Psoas muscle (tissue), 8 donors: ENCODE results near the gene TNFRSF1B. TPM values are rescaled to one million over a fixed set of nuclear protein-coding genes. Genes with fewer than 3 reads are reported as not detected.

Experiments
- ATAC-seq, 4 donors: fragments of 200-7000 bp; cut with Tn5 transposase; one replicate each; pipeline ENCODE4 v1.9.1; 2020; ENCODE audit warnings: moderate library complexity in 3 of 4, mild to moderate bottlenecking in 2 of 4
- DNase-seq, 2 donors: peaks; one replicate each; pipeline ENCODE4 v3.0.0-alpha.2; 2020
- H3K27ac ChIP-seq: fragments of 200-600 bp; one replicate; pipeline ENCODE4 v1.8.0; 2022
- H3K27me3 ChIP-seq, 3 donors: fragments of 200-600 bp in 1 of 3; one replicate each; pipeline versions ENCODE4 v1.6.1 to v1.8.0; 2013 to 2022; ENCODE audit warnings: low read length in 2 of 3, mild to moderate bottlenecking in 2 of 3, moderate library complexity in 1 of 3; ENCODE audit not compliant: insufficient read depth in 3 of 3
- H3K36me3 ChIP-seq, 2 donors: fragments of 200-600 bp in 1 of 2; one replicate each; pipeline versions ENCODE4 v1.6.1 to v1.8.0; 2013 to 2022; ENCODE audit warnings: low read depth in 1 of 2, mild to moderate bottlenecking in 1 of 2, moderate library complexity in 1 of 2; ENCODE audit not compliant: insufficient read depth in 1 of 2
- H3K4me1 ChIP-seq: fragments of 200-600 bp; one replicate; pipeline ENCODE4 v1.8.0; 2022
- H3K4me3 ChIP-seq: fragments of 200-600 bp; one replicate; pipeline ENCODE4 v1.8.0; 2022; ENCODE audit warnings: mild to moderate bottlenecking
- H3K9me3 ChIP-seq: fragments of 200-600 bp; one replicate; pipeline ENCODE4 v1.8.0; 2022
- CTCF ChIP-seq: fragments of 200-600 bp; IDR thresholded peaks from one replicate; pipeline ENCODE4 v1.8.0; 2022; ENCODE audit warnings: antibody characterized with exemption
- WGBS, 3 donors: extraction: QIAGEN DNeasy Blood & Tissue Kit; methylation state at CpG; one replicate each; pipeline versions ENCODE4 v1.1.6 to v1.1.7; 2013; 5-methylcytosine and 5-hydroxymethylcytosine counted together
- intact Hi-C, 2 donors: fragments of 100-400 bp; cut with DNase I; formaldehyde crosslinking; loops; one replicate each; pipeline versions ENCODE4 v1.11.0 to v1.14.2; 2022
- polyA plus RNA-seq, 3 donors: library from polyadenylated mRNA; stranded (reverse); fragments of 200-250 nt; gene quantifications; one replicate each; pipeline ENCODE4 v1.2.3, GENCODE V29; 2013
- total RNA-seq, 4 donors: library from RNA; stranded (reverse); fragmentation: NEBNext Ultra II Directional in 2 of 4; extraction: Animal tissue kit (Norgen Biotek cat#: 25700) in 2 of 4; gene quantifications; one replicate each; pipeline versions ENCODE4 v1.2.1 to v1.2.4, GENCODE V29; 2021 to 2023
- donor health status: healthy with polysubstance abuse.
- donor health status: DM: no; HTN: no; CAD: no; lungs with moderate emphysema.
- donor health status: Bipolar disorder and iron deficiency.
- donor health status: healthy.
- donor health status: DM: yes; HTN: yes; CAD: no.
- donor health status: DM: no; HTN: no; CAD: no.
- donor health status: DM: no; HTN: no; CAD: no.
- donor health status: DM: yes; HTN: yes; CAD: no.

TNFRSF1B gene
- total and polyA plus RNA-seq, 7 donors, result 5.1 to 12.8 (median 7.6) TPM

- no peak for DNase-seq
- Histone ChIP-seq H3K27ac (no peak overlapping the region), H3K4me3 (no peak overlapping the region), H3K27me3 (no peaks in the 10 kb centered on the region), H3K36me3 (peaks cover 25 to 99% of the 10 kb centered on the region in 2 donors), H3K4me1 (no peaks in the 10 kb centered on the region), H3K9me3 (no peaks in the 10 kb centered on the region)
- WGBS, 3 donors, result 88 to 98% (median 95%) methylated on average over 2 of the region's 2 CpGs
- intact Hi-C loops, result no loop called here
- ATAC-seq, result peak in 1 of 4 donors; percentile 44
- no peak for TF ChIP-seq CTCF
These were observed 89.1 kb downstream of the TNFRSF1B start for GRCh38 chr1:12255913-12256312.

DNA sequence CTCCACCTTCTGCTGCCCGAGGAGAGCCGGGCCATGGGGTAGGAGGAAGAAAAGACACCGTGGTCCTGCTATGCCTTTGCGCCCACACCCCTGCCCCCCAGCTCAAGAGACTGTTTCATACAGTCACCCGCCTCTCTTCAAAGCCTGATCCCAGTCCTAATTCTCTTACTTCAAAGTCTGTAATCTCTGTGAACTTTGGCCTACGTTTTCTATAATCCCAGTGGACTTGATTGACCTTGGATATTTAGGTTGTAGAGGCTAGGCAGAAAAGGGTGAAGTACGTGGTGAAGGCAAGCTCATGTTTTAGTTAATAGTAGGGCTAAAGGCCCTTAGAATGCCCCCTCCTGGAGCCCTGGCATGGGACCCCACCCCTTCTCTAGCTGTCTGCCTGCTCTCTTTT is 91.5 kb downstream of the TNFRSF1B start:
- H3K27me3 ChIP-seq, result no peaks in the 10 kb centered on the region
- intact Hi-C loops, result no loop called here
- peaks cover 22 to 99% of the 10 kb centered on the region in 2 donors for H3K36me3 ChIP-seq
- no peaks in the 10 kb centered on the region for H3K9me3 ChIP-seq
- H3K4me3 ChIP-seq, result no peak overlapping the region
- no peak overlapping the region for H3K27ac ChIP-seq
- no peaks in the 10 kb centered on the region for H3K4me1 ChIP-seq
- TF ChIP-seq CTCF, result no peak
- ATAC-seq (no peak), DNase-seq (no peak)
- WGBS, 3 donors, result 82 to 91% (median 83%) methylated on average over 7 of the region's 7 CpGs

Other genes with a start within 250 kb of the TNFRSF1B start
- gene KIAA2013, start 240.6 kb upstream of the TNFRSF1B start, total RNA-seq, result 10 to 100 TPM; 29.7 to 35.8 (median 33.4) TPM
- 10 to 100 TPM; 24.4 to 79.7 (median 34.7) TPM for gene KIAA2013, start 240.6 kb upstream of the TNFRSF1B start, polyA plus RNA-seq
- 10 to 100 TPM; 25.1 to 52.3 (median 35.7) TPM for gene PLOD1, start 232.3 kb upstream of the TNFRSF1B start, total RNA-seq
- 10 to 100 TPM; 33.5 to 48.6 (median 39.1) TPM for gene PLOD1, start 232.3 kb upstream of the TNFRSF1B start, polyA plus RNA-seq
- gene MFN2, start 186.5 kb upstream of the TNFRSF1B start, total RNA-seq, result 100 to 1,000 TPM; 245 to 542 (median 320) TPM
- 100 to 1,000 TPM; 163 to 225 (median 177) TPM for gene MFN2, start 186.5 kb upstream of the TNFRSF1B start, polyA plus RNA-seq
- gene MIIP, start 147.5 kb upstream of the TNFRSF1B start, total RNA-seq, result 10 to 100 TPM; 14.4 to 20.3 (median 16.7) TPM
- gene MIIP, start 147.5 kb upstream of the TNFRSF1B start, polyA plus RNA-seq, result 10 to 100 TPM; 20.0 to 30.5 (median 23.4) TPM
- gene TNFRSF8, start 103.7 kb upstream of the TNFRSF1B start, total RNA-seq, result under 1 TPM; 0.29 to 0.86 (median 0.50) TPM
- gene TNFRSF8, start 103.7 kb upstream of the TNFRSF1B start, polyA plus RNA-seq, result under 1 TPM; 0.25 to 0.64 (median 0.49) TPM
- gene VPS13D, start 63.0 kb downstream of the TNFRSF1B start, total RNA-seq, result 10 to 100 TPM; 32.3 to 69.1 (median 51.1) TPM
- gene VPS13D, start 63.0 kb downstream of the TNFRSF1B start, polyA plus RNA-seq, result 10 to 100 TPM; 19.9 to 45.3 (median 25.3) TPM